ENCODE measurements around the gene BOD1L1. TPM values are rescaled to one million over a fixed set of nuclear protein-coding genes. Genes with fewer than 3 reads are reported as not detected.
A peak's percentile ranks its signal among the peaks of the same experiment; 100 is the strongest.

The BOD1L1 gene
- total RNA-seq, 1 donor from 2014 or later: 37.5 TPM

- H3K27ac ChIP-seq: no peak overlapping the region
- H3K4me3 ChIP-seq: no peak overlapping the region
- peaks cover 100% of the 10 kb centered on the region for H3K36me3 ChIP-seq
- no peaks in the 10 kb centered on the region for H3K4me1 ChIP-seq
- intact Hi-C loops (cut with DNase I): no loop called here
- no peak for ATAC-seq
- TF ChIP-seq CTCF (IDR thresholded peaks at IDR 0.05): no peak
- H3K27me3 ChIP-seq: no peaks in the 10 kb centered on the region
- no peak for DNase-seq
- no peaks in the 10 kb centered on the region for H3K9me3 ChIP-seq
Measured at GRCh38 chr4:13590766-13591165, 36.8 kb downstream of the BOD1L1 start.

GRCh38 chr4:13588954-13589353, 38.6 kb downstream of the BOD1L1 start:
- no peak for ATAC-seq
- intact Hi-C loops (cut with DNase I): no loop called here

DNA sequence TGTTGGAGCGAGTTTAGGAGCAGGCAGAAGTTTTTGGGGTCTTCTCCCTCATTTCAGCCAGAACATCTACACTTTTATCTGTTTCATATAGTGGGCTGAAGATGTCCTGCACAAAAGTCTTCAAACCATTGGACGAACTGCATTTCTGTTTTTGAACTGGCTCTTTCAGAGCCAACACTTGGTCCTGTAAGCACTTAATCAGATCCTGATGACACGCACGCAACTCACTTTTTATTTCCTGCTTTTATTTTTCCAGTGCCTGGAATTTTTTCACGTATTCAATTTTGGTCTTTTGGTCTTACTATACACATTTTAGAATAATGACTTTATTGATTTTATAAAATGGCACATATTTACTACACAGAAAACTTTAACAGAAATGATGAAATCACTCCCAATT, 43.0 kb downstream of the BOD1L1 start:
- H3K36me3 ChIP-seq: peaks cover 97% of the 10 kb centered on the region
- intact Hi-C loops (cut with DNase I): no loop called here
- H3K4me1 ChIP-seq: no peaks in the 10 kb centered on the region
- H3K27ac ChIP-seq: no peak overlapping the region
- no peak for TF ChIP-seq CTCF (IDR thresholded peaks at IDR 0.05)
- no peaks in the 10 kb centered on the region for H3K27me3 ChIP-seq
- H3K9me3 ChIP-seq: no peaks in the 10 kb centered on the region
- no peak overlapping the region for H3K4me3 ChIP-seq
- no peak for ATAC-seq
- DNase-seq: no peak

More at GRCh38 chr4:13588954-13589353, 38.6 kb downstream of the BOD1L1 start:
- Histone ChIP-seq H3K4me3 (no peak overlapping the region), H3K36me3 (peaks cover 97% of the 10 kb centered on the region), H3K27ac (no peak overlapping the region), H3K4me1 (no peaks in the 10 kb centered on the region), H3K27me3 (no peaks in the 10 kb centered on the region), H3K9me3 (no peaks in the 10 kb centered on the region)
- DNase-seq: no peak
- TF ChIP-seq CTCF (IDR thresholded peaks at IDR 0.05): no peak

DNA sequence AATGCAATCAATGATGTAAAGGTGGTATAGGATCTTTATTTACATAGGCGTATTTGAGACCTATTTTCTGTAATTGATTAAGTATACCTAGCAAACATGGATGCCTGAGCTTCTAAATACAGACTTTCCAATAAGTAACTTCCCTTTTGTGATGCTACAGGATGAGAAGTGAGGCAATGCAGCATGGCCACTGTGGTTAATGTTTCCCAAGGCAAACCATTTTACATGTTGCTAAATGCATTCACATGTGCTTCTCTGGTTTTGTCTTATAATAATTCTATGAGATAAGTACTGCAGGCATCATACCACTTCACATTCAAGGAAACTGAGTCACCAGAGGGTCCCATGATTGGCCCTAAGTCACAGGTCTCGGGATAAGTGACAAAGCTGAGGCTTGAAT, 47.5 kb downstream of the BOD1L1 start:
- Histone ChIP-seq H3K4me1 (no peaks in the 10 kb centered on the region), H3K4me3 (no peak overlapping the region), H3K36me3 (peaks cover 96% of the 10 kb centered on the region), H3K9me3 (no peaks in the 10 kb centered on the region), H3K27ac (no peak overlapping the region), H3K27me3 (no peaks in the 10 kb centered on the region)
- ATAC-seq (peak; percentile 41), DNase-seq (no peak)
- TF ChIP-seq CTCF (IDR thresholded peaks at IDR 0.05): no peak
- intact Hi-C loops (cut with DNase I): no loop called here

DNA sequence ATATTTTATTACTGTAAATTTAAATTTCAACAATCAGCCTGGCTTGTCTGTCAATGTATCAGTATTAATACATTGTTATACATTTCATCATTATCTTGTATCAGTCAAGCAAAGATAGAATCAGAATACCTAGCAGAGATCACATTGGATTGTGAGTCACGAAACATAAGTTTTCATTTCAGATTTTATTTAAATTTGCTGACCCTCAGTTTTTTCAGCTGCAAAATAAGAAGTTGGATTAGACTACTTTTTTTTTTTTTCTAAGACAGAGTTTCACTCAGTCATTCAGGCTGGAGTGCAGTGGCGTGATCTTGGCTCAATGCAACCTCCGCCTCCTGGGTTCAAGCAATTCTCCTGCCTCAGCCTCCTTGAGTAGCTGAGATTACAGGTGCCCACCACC, 49.9 kb downstream of the BOD1L1 start:
- Histone ChIP-seq H3K36me3 (peaks cover 97% of the 10 kb centered on the region), H3K27ac (no peak overlapping the region), H3K4me3 (no peak overlapping the region), H3K27me3 (no peaks in the 10 kb centered on the region), H3K4me1 (no peaks in the 10 kb centered on the region), H3K9me3 (no peaks in the 10 kb centered on the region)
- intact Hi-C loops (cut with DNase I): no loop called here
- ATAC-seq: no peak
- TF ChIP-seq CTCF (IDR thresholded peaks at IDR 0.05): no peak
- no peak for DNase-seq

- Histone ChIP-seq H3K27me3 (no peaks in the 10 kb centered on the region), H3K4me3 (no peak overlapping the region), H3K27ac (no peak overlapping the region), H3K4me1 (no peaks in the 10 kb centered on the region), H3K36me3 (peaks cover 80% of the 10 kb centered on the region), H3K9me3 (no peaks in the 10 kb centered on the region)
- ATAC-seq (no peak), DNase-seq (no peak)
- intact Hi-C loops (cut with DNase I): no loop called here
- no peak for TF ChIP-seq CTCF (IDR thresholded peaks at IDR 0.05)
Measured at GRCh38 chr4:13570916-13571315, 56.6 kb downstream of the BOD1L1 start.
